Measurements from ENCODE around the gene GJB5. TPM values are rescaled to one million over a fixed set of nuclear protein-coding genes. Genes with fewer than 3 reads are reported as not detected.

The GJB5 gene
- total RNA-seq, 5 donors from 2014 or later (not counting 1 experiment from before 2014, with no cell fraction given) = not detected

DNA sequence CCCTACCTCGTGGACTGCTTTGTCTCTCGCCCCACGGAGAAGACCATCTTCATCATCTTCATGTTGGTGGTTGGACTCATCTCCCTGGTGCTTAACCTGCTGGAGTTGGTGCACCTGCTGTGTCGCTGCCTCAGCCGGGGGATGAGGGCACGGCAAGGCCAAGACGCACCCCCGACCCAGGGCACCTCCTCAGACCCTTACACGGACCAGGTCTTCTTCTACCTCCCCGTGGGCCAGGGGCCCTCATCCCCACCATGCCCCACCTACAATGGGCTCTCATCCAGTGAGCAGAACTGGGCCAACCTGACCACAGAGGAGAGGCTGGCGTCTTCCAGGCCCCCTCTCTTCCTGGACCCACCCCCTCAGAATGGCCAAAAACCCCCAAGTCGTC lies 39.9 kb downstream of the GJB5 start:
- ATAC-seq (replicated peaks in 1 of 4) (no peak), DNase-seq (no peak)
- peaks cover 0 to 42% of the 10 kb centered on the region in 2 experiments for H3K27me3 ChIP-seq (replicated peaks in 1 of 2; ENCODE audit: control insufficient read depth in 2 of 2, extremely low read depth in 1 of 2, insufficient read depth in 2 of 2, low read length in 1 of 2)
- Mint-ChIP-seq H3K27me3 (peaks cover 18 to 22% of the 10 kb centered on the region in 2 donors), H3K27ac (no peak overlapping the region), H3K4me1 (peaks cover 5 to 7% (median 6%) of the 10 kb centered on the region in 3 donors), H3K9me3 (no peaks in the 10 kb centered on the region), H3K4me3 (peak overlapping the region in 1 of 3 donors; percentile 31), H3K36me3 (no peaks in the 10 kb centered on the region)
- no peaks in the 10 kb centered on the region for H3K9me3 ChIP-seq
- WGBS (ENCODE audit: insufficient coverage) = 85% methylated on average over 10 of the region's 12 CpGs
- no peak overlapping the region for H3K27ac ChIP-seq (ENCODE audit: low read length)
- peaks cover 0 to 9% of the 10 kb centered on the region in 2 experiments for H3K4me1 ChIP-seq (ENCODE audit: control insufficient read depth in 1 of 2, extremely low read depth in 1 of 2, insufficient read depth in 2 of 2, low read length in 2 of 2)
- POLR2A ChIA-PET = no interaction called here
- no peak overlapping the region for H3K4me3 ChIP-seq (ENCODE audit: control insufficient read depth in 1 of 2, extremely low read depth in 1 of 2, low read length in 1 of 2)
- CTCF ChIA-PET = interaction anchor here in 1 of 2 donors (0.6 kb wide), 1 partner anchor 932 kb away, joined by 3 read pairs; no protein-coding TSS in a partner anchor
- no peaks in the 10 kb centered on the region for H3K36me3 ChIP-seq (ENCODE audit: control insufficient read depth in 2 of 2, extremely low read depth in 1 of 2, insufficient read depth in 1 of 2, low read length in 1 of 2)

DNA sequence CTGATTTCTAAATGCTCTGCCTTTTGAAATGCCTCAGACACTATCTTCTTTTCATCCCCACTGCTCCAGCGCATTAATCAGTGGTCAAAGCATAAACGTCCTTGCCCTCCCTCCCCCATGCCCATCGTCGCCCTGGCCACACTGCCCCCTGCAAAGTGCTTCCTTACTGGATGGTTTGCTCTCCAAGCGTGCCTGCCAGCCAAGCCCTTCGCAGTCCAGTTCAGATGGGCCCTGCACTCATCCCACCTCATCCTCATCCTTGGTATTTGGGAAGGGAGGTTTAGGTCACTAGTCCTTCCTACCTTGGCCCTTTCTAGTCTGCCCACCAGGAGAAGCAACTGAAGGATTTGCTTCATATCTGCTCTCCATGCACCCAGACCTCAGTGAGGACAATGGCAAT lies 41.1 kb downstream of the GJB5 start:
- Histone ChIP-seq H3K4me3 (ENCODE audit: control insufficient read depth in 1 of 2, extremely low read depth in 1 of 2, low read length in 1 of 2) (no peak overlapping the region), H3K9me3 (no peaks in the 10 kb centered on the region), H3K27ac (ENCODE audit: low read length) (no peak overlapping the region), H3K36me3 (ENCODE audit: control insufficient read depth in 2 of 2, extremely low read depth in 1 of 2, insufficient read depth in 1 of 2, low read length in 1 of 2) (no peaks in the 10 kb centered on the region), H3K4me1 (ENCODE audit: control insufficient read depth in 1 of 2, extremely low read depth in 1 of 2, insufficient read depth in 2 of 2, low read length in 2 of 2) (peaks cover 0 to 9% of the 10 kb centered on the region in 2 experiments), H3K27me3 (replicated peaks in 1 of 2; ENCODE audit: control insufficient read depth in 2 of 2, extremely low read depth in 1 of 2, insufficient read depth in 2 of 2, low read length in 1 of 2) (peaks cover 0 to 35% of the 10 kb centered on the region in 2 experiments)
- H3K4me3 Mint-ChIP-seq = no peak overlapping the region
- ChIA-PET POLR2A (no interaction called here), CTCF (no interaction called here)
- WGBS (ENCODE audit: insufficient coverage) = 75% methylated on average over 2 of the region's 6 CpGs
- ATAC-seq (replicated peaks in 1 of 4) (no peak), DNase-seq (no peak)
- H3K9me3 Mint-ChIP-seq = no peaks in the 10 kb centered on the region
- peaks cover 14 to 15% of the 10 kb centered on the region in 2 donors for H3K27me3 Mint-ChIP-seq
- peaks cover 5 to 7% (median 6%) of the 10 kb centered on the region in 3 donors for H3K4me1 Mint-ChIP-seq
- no peak overlapping the region for H3K27ac Mint-ChIP-seq
- H3K36me3 Mint-ChIP-seq = no peaks in the 10 kb centered on the region

DNA sequence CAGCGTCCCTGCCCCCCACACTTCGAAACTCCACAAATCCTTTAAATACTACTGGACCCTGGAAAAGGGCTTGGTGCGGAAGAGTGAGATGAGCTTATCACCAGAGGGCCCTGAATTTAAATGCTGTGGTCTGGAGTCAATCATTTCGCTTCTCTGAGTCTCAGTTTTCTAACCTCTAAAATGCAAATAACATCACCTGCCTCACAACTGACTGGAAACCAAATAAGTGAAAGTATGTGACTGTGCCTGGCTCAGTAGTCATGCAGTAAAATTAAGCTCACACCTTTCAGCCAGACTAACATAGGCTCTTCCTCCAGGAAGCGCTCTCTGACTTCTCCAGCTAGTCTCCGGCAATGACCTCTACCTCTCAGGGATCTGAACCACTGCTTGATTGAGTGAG lies 42.1 kb downstream of the GJB5 start:
- Mint-ChIP-seq H3K27me3 (peaks cover 6 to 8% of the 10 kb centered on the region in 2 donors), H3K9me3 (no peaks in the 10 kb centered on the region), H3K36me3 (no peaks in the 10 kb centered on the region), H3K4me3 (no peak overlapping the region), H3K27ac (no peak overlapping the region), H3K4me1 (peaks cover 5 to 6% (median 6%) of the 10 kb centered on the region in 3 donors)
- Histone ChIP-seq H3K4me1 (ENCODE audit: control insufficient read depth in 1 of 2, extremely low read depth in 1 of 2, insufficient read depth in 2 of 2, low read length in 2 of 2) (peaks cover 0 to 9% of the 10 kb centered on the region in 2 experiments), H3K4me3 (ENCODE audit: control insufficient read depth in 1 of 2, extremely low read depth in 1 of 2, low read length in 1 of 2) (no peak overlapping the region), H3K9me3 (no peaks in the 10 kb centered on the region), H3K27me3 (replicated peaks in 1 of 2; ENCODE audit: control insufficient read depth in 2 of 2, extremely low read depth in 1 of 2, insufficient read depth in 2 of 2, low read length in 1 of 2) (peaks cover 0 to 25% of the 10 kb centered on the region in 2 experiments), H3K36me3 (ENCODE audit: control insufficient read depth in 2 of 2, extremely low read depth in 1 of 2, insufficient read depth in 1 of 2, low read length in 1 of 2) (no peaks in the 10 kb centered on the region), H3K27ac (ENCODE audit: low read length) (no peak overlapping the region)
- ChIA-PET POLR2A (no interaction called here), CTCF (no interaction called here)
- ATAC-seq (replicated peaks in 1 of 4) = no peak
- WGBS (ENCODE audit: insufficient coverage) = 94% methylated on average over 2 of the region's 6 CpGs
- DNase-seq = no peak

DNA sequence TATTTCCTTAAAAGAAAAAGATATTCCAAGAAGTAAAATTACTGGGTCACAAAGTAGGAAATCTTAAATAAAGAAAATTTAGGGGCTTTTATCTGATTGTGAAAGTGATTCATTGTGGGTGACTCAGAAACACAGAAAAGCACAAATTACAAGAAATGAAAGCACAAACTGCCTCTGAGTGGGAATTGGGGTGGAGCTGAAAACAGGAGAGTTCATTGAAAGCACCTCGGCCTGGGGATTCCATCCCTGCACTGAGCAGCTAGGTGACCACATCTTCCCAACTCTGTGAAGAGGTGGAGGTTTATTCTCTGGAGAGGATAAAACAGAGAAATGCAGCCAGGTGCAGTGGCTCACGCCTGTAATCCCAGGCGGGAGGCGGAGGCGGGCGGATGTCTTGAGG lies 45.4 kb downstream of the GJB5 start:
- H3K27me3 ChIP-seq (replicated peaks in 1 of 2; ENCODE audit: control insufficient read depth in 2 of 2, extremely low read depth in 1 of 2, insufficient read depth in 2 of 2, low read length in 1 of 2) = no peaks in the 10 kb centered on the region
- Mint-ChIP-seq H3K27me3 (no peaks in the 10 kb centered on the region), H3K4me3 (no peak overlapping the region), H3K4me1 (no peaks in the 10 kb centered on the region), H3K27ac (no peak overlapping the region), H3K36me3 (peaks cover 8% of the 10 kb centered on the region), H3K9me3 (peaks cover 0 to 9% (median 4%) of the 10 kb centered on the region in 3 donors)
- H3K4me1 ChIP-seq (ENCODE audit: control insufficient read depth in 1 of 2, extremely low read depth in 1 of 2, insufficient read depth in 2 of 2, low read length in 2 of 2) = no peaks in the 10 kb centered on the region
- ATAC-seq (replicated peaks in 1 of 4) = no peak
- no peaks in the 10 kb centered on the region for H3K9me3 ChIP-seq
- ChIA-PET POLR2A (no interaction called here), CTCF (no interaction called here)
- no peak for DNase-seq
- no peak overlapping the region for H3K4me3 ChIP-seq (ENCODE audit: control insufficient read depth in 1 of 2, extremely low read depth in 1 of 2, low read length in 1 of 2)
- WGBS (ENCODE audit: insufficient coverage) = 17% methylated on average over 1 of the region's 6 CpGs
- no peak overlapping the region for H3K27ac ChIP-seq (ENCODE audit: low read length)
- no peaks in the 10 kb centered on the region for H3K36me3 ChIP-seq (ENCODE audit: control insufficient read depth in 2 of 2, extremely low read depth in 1 of 2, insufficient read depth in 1 of 2, low read length in 1 of 2)

DNA sequence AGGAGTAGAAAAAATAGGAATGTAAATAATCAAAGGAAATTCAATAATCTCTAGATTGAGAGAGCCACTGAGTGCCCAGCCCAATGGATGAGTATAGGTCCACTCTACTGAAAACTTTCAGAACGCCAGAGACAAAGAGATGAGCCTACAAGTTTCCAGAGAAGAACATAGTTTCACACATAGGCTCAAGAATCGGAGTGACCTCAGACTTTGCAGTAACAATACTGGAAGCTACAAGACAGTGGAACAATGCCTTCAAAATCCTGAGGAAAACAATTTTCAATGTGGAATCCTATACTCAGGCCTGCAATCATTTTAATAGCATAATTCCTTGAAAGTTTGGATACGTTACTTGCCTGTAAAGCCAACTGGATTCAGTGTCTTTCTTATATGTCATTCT lies 48.9 kb downstream of the GJB5 start:
- 100% methylated on average over 2 of the region's 3 CpGs for WGBS (ENCODE audit: insufficient coverage)
- H3K4me3 ChIP-seq (ENCODE audit: control insufficient read depth in 1 of 2, extremely low read depth in 1 of 2, low read length in 1 of 2) = no peak overlapping the region
- peaks cover 14% of the 10 kb centered on the region for H3K36me3 Mint-ChIP-seq
- H3K27me3 ChIP-seq (replicated peaks in 1 of 2; ENCODE audit: control insufficient read depth in 2 of 2, extremely low read depth in 1 of 2, insufficient read depth in 2 of 2, low read length in 1 of 2) = no peaks in the 10 kb centered on the region
- DNase-seq = no peak
- H3K4me3 Mint-ChIP-seq = no peak overlapping the region
- no peaks in the 10 kb centered on the region for H3K9me3 ChIP-seq
- no peak for ATAC-seq (replicated peaks in 1 of 4)
- H3K27ac Mint-ChIP-seq = no peak overlapping the region
- H3K4me1 Mint-ChIP-seq = no peaks in the 10 kb centered on the region
- ChIA-PET POLR2A (no interaction called here), CTCF (no interaction called here)
- peaks cover 0 to 9% (median 4%) of the 10 kb centered on the region in 3 donors for H3K9me3 Mint-ChIP-seq
- H3K36me3 ChIP-seq (ENCODE audit: control insufficient read depth in 2 of 2, extremely low read depth in 1 of 2, insufficient read depth in 1 of 2, low read length in 1 of 2) = no peaks in the 10 kb centered on the region
- no peak overlapping the region for H3K27ac ChIP-seq (ENCODE audit: low read length)
- no peaks in the 10 kb centered on the region for H3K4me1 ChIP-seq (ENCODE audit: control insufficient read depth in 1 of 2, extremely low read depth in 1 of 2, insufficient read depth in 2 of 2, low read length in 2 of 2)
- no peaks in the 10 kb centered on the region for H3K27me3 Mint-ChIP-seq

DNA sequence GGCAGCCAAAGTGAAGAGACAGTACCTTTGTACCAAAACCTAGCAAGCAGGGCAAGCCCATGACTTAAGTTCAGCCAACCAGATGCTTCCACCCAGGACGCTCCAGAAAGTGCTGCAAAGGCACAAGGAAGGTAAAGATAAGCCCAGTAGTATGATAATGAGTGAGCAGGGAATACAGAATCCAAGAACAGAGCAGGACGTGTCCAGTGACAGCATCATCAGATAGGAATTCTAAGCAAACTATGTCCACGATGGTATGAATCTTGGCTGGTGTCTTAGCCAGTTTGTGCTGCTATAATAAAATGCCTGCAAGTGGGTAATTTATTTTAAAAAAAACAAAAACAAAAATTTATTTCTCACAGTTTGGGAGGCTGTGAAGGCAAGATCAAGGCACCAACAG lies 51.5 kb downstream of the GJB5 start:
- ChIA-PET CTCF (no interaction called here), POLR2A (no interaction called here)
- DNase-seq = no peak
- Histone ChIP-seq H3K27me3 (replicated peaks in 1 of 2; ENCODE audit: control insufficient read depth in 2 of 2, extremely low read depth in 1 of 2, insufficient read depth in 2 of 2, low read length in 1 of 2) (no peaks in the 10 kb centered on the region), H3K27ac (ENCODE audit: low read length) (no peak overlapping the region), H3K9me3 (no peaks in the 10 kb centered on the region), H3K4me1 (ENCODE audit: control insufficient read depth in 1 of 2, extremely low read depth in 1 of 2, insufficient read depth in 2 of 2, low read length in 2 of 2) (no peaks in the 10 kb centered on the region), H3K36me3 (ENCODE audit: control insufficient read depth in 2 of 2, extremely low read depth in 1 of 2, insufficient read depth in 1 of 2, low read length in 1 of 2) (no peaks in the 10 kb centered on the region), H3K4me3 (ENCODE audit: control insufficient read depth in 1 of 2, extremely low read depth in 1 of 2, low read length in 1 of 2) (no peak overlapping the region)
- ATAC-seq (replicated peaks in 1 of 4) = no peak
- H3K27ac Mint-ChIP-seq = no peak overlapping the region
- peaks cover 4 to 14% (median 6%) of the 10 kb centered on the region in 3 donors for H3K9me3 Mint-ChIP-seq
- H3K36me3 Mint-ChIP-seq = peaks cover 25% of the 10 kb centered on the region
- no peaks in the 10 kb centered on the region for H3K27me3 Mint-ChIP-seq
- H3K4me1 Mint-ChIP-seq = peaks cover 0 to 6% (median 0%) of the 10 kb centered on the region in 3 donors
- 54% methylated on average over 2 of the region's 3 CpGs for WGBS (ENCODE audit: insufficient coverage)
- no peak overlapping the region for H3K4me3 Mint-ChIP-seq

All from T-cell (primary cell).